K562 treated with DMSO at 1 percent for 4 hours (cell line): ENCODE measurements around the gene OXGR1. TPM values are rescaled to one million over a fixed set of nuclear protein-coding genes. Genes with fewer than 3 reads are reported as not detected.

Experiments used
- total RNA-seq: library from RNA; unstranded; fragments of 300-600 nt; gene quantifications from 2 replicates; pipeline ENCODE4 v1.2.3, GENCODE V29; 2022; ENCODE audit not compliant: insufficient read depth

OXGR1 gene
- total RNA-seq, result not detected in 2 replicates

GRCh38 chr13:96994017-96994857 is at the start of gene OXGR1:
Gene OXGR1, minus strand, starts transcription at chr13:96994476. Its CDS starts 6,717 bp downstream, at chr13:96987759.

Other genes with a start within 250 kb of the OXGR1 start
- gene MBNL2, start 227.9 kb upstream of the OXGR1 start, total RNA-seq, result 17.7 and 19.5 TPM in 2 replicates